BE2C (cell line): ENCODE measurements around the gene EPHA2.

Source experiments
- DNase-seq: peaks from one replicate; pipeline ENCODE4 v3.0.0-alpha.2; 2020
- H3K27me3 ChIP-seq: fragments of 250-450 bp; sonication (Bioruptor Pico); 2 replicates; pipeline ENCODE4 v1.5.1; 2020; ENCODE audit warnings: mild to moderate bottlenecking
- H3K36me3 ChIP-seq: fragments of 250-450 bp; sonication (Bioruptor Pico); 2 replicates; pipeline ENCODE4 v1.5.1; 2020; ENCODE audit warnings: mild to moderate bottlenecking
- H3K4me1 ChIP-seq: fragments of 250-450 bp; sonication (Bioruptor Pico); 2 replicates; pipeline ENCODE4 v1.5.1; 2020
- H3K4me3 ChIP-seq: 2 replicates; pipeline ENCODE4 v1.5.1; 2011; ENCODE audit warnings: low read depth, low read length
- H3K9me3 ChIP-seq: fragments of 250-450 bp; sonication (Bioruptor Pico); 2 replicates; pipeline ENCODE4 v1.5.1; 2020
- TF ChIP-seq, protein P1 (sequence below): IDR thresholded peaks from 2 replicates; pipeline ENCODE4 v1.5.1; 2012; ENCODE audit warnings: mild to moderate bottlenecking, low read depth, low read length

The EPHA2 gene

DNA sequence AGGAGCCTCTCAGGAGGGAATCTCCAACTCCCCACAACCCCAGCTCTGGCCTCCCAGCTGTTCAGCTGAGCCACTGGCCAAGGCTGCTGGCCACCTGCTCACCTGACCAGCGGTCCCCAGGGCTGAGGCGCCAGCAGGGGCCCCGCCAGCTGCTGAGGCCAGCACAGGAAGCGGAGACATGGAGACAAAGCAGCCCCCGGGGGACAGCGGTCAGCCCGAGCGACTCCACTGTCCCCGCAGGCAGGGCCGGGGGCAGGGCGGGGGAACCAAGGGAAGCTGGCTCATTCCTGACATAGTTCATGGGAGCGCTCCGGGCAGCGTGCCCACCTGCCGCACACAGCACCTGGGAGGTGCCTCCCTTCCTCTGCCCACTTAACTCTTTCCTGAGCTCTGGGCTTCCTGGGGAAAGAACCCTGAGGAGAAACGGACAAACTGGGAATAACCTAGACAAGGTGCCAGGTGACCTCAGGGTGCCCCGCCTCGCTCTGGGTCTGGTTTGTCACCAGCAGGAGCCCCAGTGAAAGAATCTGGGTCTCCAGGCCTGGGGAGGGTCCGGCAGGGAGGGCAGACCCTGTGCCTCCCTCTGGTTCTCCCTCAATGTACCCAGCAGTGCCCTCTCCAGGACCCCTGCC lies 10.7 kb downstream of the EPHA2 start:
- H3K4me1 ChIP-seq = peaks cover 11% of the 10 kb centered on the region
- no peaks in the 10 kb centered on the region for H3K9me3 ChIP-seq
- H3K36me3 ChIP-seq = no peaks in the 10 kb centered on the region
- TF ChIP-seq, protein P1, sequence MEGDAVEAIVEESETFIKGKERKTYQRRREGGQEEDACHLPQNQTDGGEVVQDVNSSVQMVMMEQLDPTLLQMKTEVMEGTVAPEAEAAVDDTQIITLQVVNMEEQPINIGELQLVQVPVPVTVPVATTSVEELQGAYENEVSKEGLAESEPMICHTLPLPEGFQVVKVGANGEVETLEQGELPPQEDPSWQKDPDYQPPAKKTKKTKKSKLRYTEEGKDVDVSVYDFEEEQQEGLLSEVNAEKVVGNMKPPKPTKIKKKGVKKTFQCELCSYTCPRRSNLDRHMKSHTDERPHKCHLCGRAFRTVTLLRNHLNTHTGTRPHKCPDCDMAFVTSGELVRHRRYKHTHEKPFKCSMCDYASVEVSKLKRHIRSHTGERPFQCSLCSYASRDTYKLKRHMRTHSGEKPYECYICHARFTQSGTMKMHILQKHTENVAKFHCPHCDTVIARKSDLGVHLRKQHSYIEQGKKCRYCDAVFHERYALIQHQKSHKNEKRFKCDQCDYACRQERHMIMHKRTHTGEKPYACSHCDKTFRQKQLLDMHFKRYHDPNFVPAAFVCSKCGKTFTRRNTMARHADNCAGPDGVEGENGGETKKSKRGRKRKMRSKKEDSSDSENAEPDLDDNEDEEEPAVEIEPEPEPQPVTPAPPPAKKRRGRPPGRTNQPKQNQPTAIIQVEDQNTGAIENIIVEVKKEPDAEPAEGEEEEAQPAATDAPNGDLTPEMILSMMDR = no peak
- DNase-seq = no peak
- no peak overlapping the region for H3K4me3 ChIP-seq
- no peaks in the 10 kb centered on the region for H3K27me3 ChIP-seq

DNA sequence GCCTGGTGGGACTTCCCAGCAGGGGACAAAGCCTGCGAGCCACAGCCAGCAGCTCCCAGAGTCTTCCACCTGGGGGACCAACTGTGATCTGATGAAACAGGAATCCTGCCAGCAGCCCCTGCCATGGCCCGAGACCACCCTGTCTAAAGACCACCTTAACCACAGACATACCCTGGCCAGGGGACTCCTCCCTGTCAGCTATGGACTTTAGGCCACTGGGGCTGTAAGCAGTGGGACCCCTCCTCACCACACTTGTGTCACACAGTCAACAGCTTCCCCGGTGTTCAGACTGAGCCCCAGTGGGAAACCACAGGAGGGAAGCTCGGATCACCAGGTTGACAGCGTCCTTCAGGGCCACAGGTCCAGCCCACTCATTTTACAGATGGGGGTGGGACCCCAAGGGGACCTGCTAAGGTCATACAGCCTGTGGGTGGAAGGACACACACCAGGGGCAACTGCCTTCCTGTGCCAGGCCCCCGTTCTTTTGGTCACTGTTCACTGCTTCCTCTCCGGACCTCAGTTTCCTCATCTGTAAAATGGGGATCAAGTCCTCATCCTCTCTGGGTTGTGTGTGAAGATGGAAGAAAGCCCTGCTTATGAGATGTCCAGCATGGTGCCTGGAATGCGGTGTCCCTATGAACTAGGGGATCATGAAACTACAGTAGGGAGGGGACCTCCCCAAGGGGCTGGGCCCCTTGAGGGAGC lies 11.4 kb downstream of the EPHA2 start:
- Histone ChIP-seq H3K4me3 (no peak overlapping the region), H3K4me1 (peaks cover 11% of the 10 kb centered on the region), H3K36me3 (no peaks in the 10 kb centered on the region), H3K27me3 (no peaks in the 10 kb centered on the region), H3K9me3 (no peaks in the 10 kb centered on the region)
- no peak for DNase-seq
- TF ChIP-seq, protein P1 = no peak

DNA sequence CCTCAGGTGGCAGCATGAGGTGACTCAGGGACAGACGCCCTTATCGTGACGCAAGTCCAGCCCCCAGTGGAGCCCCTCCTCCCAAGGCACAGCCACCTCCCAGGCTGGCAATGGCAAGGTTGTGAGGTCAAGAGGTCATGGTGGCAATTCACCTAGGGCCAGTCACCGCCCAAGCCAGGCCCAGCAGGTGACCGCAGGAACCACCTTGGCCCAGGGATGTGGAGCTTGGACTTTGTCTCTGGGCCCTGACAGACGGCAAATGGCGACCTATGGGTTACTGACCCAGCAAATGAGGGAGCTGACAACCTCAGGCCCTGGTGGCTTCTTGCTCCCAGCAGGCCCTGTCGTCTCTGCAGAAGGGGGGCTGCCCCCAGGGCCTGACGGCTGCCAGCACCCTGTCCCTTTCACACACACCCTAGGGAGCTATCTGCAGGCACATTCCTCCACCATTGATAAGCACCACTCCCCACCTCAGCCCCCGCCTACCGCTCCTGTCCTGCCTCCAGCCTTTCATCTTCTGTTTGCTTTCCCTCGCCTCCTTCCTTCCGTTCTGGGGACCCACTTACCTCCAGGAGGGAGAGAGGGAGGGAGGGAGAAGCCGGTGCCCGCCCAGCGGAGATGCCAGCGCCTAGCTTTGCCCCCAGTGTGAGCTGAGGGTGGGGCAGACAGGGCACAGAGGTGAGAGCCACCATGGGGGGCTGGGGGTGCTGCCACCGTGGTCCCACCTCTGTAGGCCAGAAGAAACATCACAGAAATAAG lies 12.1 kb downstream of the EPHA2 start:
- no peak for DNase-seq
- Histone ChIP-seq H3K27me3 (no peaks in the 10 kb centered on the region), H3K4me1 (peaks cover 11% of the 10 kb centered on the region), H3K9me3 (no peaks in the 10 kb centered on the region), H3K36me3 (no peaks in the 10 kb centered on the region), H3K4me3 (no peak overlapping the region)
- TF ChIP-seq, protein P1 = no peak

DNA sequence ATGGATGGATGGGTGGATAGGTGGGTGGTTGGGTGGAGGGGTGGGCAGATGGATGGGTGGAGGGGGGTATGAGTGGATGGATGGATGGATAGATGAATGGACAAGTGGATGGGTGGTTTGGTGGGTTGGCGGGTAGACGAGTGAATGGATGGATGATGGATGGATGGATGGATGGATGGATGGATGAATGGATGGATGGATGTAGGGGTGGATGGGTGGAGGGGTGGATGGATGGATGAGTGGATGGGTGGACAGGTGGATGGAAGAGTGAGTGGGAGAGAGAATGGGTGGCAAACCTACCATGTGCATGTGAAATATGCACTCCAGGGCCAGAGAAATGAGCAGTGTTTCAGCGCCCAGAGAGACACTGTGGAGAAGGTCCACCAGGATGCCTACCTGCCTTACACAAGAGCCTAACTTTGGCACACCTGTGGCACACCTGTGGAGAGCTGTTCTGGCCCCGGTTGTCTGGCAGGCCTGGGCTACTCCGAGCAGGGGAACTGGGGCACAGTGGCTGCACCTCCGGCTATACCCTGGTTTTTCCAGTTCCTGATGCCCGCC lies 12.8 kb downstream of the EPHA2 start:
- Histone ChIP-seq H3K4me1 (peaks cover 11% of the 10 kb centered on the region), H3K4me3 (no peak overlapping the region), H3K27me3 (no peaks in the 10 kb centered on the region), H3K9me3 (no peaks in the 10 kb centered on the region), H3K36me3 (no peaks in the 10 kb centered on the region)
- DNase-seq = no peak
- TF ChIP-seq, protein P1 = no peak

DNA sequence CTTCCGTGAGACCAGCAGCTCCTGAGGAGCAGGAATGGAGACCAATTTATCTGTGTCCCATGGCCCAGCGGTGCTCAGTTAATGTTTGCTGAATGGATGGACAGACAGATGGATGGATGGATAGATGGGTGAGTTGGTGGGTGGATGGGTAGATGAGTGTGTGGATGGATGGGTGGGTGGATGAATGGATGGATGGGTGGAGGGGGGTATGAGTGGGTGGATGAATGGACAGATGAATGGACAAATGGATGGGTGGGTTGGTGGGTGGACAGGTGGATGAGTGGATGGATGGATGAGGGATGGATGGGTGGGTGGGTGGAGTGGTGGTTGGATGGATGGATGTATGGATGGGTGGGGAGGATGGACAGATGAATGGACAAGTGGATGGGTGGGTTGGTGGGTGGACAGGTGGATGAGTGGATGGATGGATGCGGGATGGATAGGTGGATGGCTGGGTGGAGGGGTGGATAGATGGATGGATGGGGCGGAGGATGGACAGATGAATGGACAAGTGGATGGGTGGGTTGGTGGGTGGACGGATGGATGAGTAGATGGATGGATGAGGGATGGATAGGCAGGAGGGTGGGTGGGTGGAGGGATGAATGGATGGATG lies 13.4 kb downstream of the EPHA2 start:
- Histone ChIP-seq H3K9me3 (no peaks in the 10 kb centered on the region), H3K27me3 (no peaks in the 10 kb centered on the region), H3K4me1 (peaks cover 11% of the 10 kb centered on the region), H3K4me3 (no peak overlapping the region), H3K36me3 (no peaks in the 10 kb centered on the region)
- TF ChIP-seq, protein P1 = no peak
- no peak for DNase-seq
